K562 (cell line): ENCODE data around the gene TMEM30A. TPM values are rescaled to one million over a fixed set of nuclear protein-coding genes. Genes with fewer than 3 reads are reported as not detected.
A peak's percentile ranks its signal among the peaks of the same experiment; 100 is the strongest.

Experiments used
- ATF7 ChIP-seq: fragments of 450-650 bp; IDR thresholded peaks from 2 replicates; pipeline ENCODE4 v1.7.1; 2014; ENCODE audit warnings: mild to moderate bottlenecking, moderate library complexity
- CBX1 ChIP-seq: sonication (generic); IDR thresholded peaks from 2 replicates; pipeline ENCODE4 v1.6.1; 2016; ENCODE audit warnings: antibody characterized with exemption, low read depth, mild to moderate bottlenecking
- CEBPG ChIP-seq, 3 experiments: fragments of 200-800 bp in 1 of 3; sonication (Bioruptor generic) in 1 of 3; sonication (generic) in 1 of 3; formaldehyde crosslinking in 1 of 3; IDR thresholded peaks in 2 of 3; conservative IDR thresholded peaks in 1 of 3; 2 replicates each; pipeline versions ENCODE4 v1.6.1 to v1.8.0; 2016 to 2022; ENCODE audit warnings: missing compliant biosample characterization in 2 of 3, missing genetic modification characterization in 2 of 3, mild to moderate bottlenecking in 1 of 3, missing genetic modification reagents in 1 of 3
- ERF ChIP-seq: fragments of 450-650 bp; formaldehyde crosslinking; IDR thresholded peaks from 2 replicates; pipeline ENCODE4 v1.4.0; 2020; ENCODE audit warnings: mild to moderate bottlenecking, mixed read lengths
- FOXK1 ChIP-seq: sonication (generic); formaldehyde crosslinking; IDR thresholded peaks from 2 replicates; pipeline ENCODE4 v1.8.0; 2022; ENCODE audit warnings: missing genetic modification reagents, mild to moderate bottlenecking, borderline replicate concordance
- HDAC1 ChIP-seq, 2 experiments: fragments of 450-650 bp; IDR thresholded peaks; 2 replicates each; pipeline ENCODE4 v1.6.1; 2016 to 2017; ENCODE audit warnings: inconsistent platforms in 1 of 2, mild to moderate bottlenecking in 1 of 2, moderate library complexity in 1 of 2
- HDAC3 ChIP-seq: fragments of 450-650 bp; IDR thresholded peaks from 2 replicates; pipeline ENCODE4 v1.6.1; 2018; ENCODE audit warnings: borderline replicate concordance, mild to moderate bottlenecking, moderate library complexity; ENCODE audit not compliant: partially characterized antibody
- HNRNPH1 ChIP-seq: fragments of 200-400 bp; formaldehyde crosslinking; optimal IDR thresholded peaks from 2 replicates; pipeline ENCODE3; 2017; ENCODE audit warnings: low read depth, mild to moderate bottlenecking, low read length, moderate library complexity
- L3MBTL2 ChIP-seq: fragments of 450-650 bp; IDR thresholded peaks from 2 replicates; pipeline ENCODE4 v1.6.1; 2016; ENCODE audit warnings: mild to moderate bottlenecking, moderate library complexity
- MAFF ChIP-seq: IDR thresholded peaks from 2 replicates; pipeline ENCODE4 v1.6.1; 2012; ENCODE audit warnings: low read length, improper control_type of control experiment
- MTA2 ChIP-seq: fragments of 450-650 bp; IDR thresholded peaks from 2 replicates; pipeline ENCODE4 v1.6.1; 2016; ENCODE audit warnings: low read depth
- PHF21A ChIP-seq: fragments of 450-650 bp; IDR thresholded peaks from 2 replicates; pipeline ENCODE4 v1.6.1; 2017; ENCODE audit warnings: low read depth, borderline replicate concordance
- PREB ChIP-seq: sonication (generic); formaldehyde crosslinking; IDR thresholded peaks from 2 replicates; pipeline ENCODE4 v1.8.1; 2023; ENCODE audit warnings: mild to moderate bottlenecking, missing genetic modification reagents
- RBFOX2 ChIP-seq: fragments of 200-400 bp; formaldehyde crosslinking; IDR thresholded peaks from 2 replicates; pipeline ENCODE4 v1.6.1; 2017; ENCODE audit warnings: low read depth, mild to moderate bottlenecking, low read length, moderate library complexity
- SP2 ChIP-seq: IDR thresholded peaks from 2 replicates; pipeline ENCODE4 v1.6.1; 2011; ENCODE audit warnings: mild to moderate bottlenecking, low read depth, low read length, moderate library complexity; ENCODE audit not compliant: poor library complexity, severe bottlenecking; ENCODE audit errors: extremely low read depth
- SUPT5H ChIP-seq: fragments of 450-650 bp; IDR thresholded peaks from 2 replicates; pipeline ENCODE4 v1.6.1; 2016
- TAF1 ChIP-seq: IDR thresholded peaks from 2 replicates; pipeline ENCODE4 v1.6.1; 2011; ENCODE audit warnings: mild to moderate bottlenecking, low read length, moderate library complexity; ENCODE audit not compliant: insufficient read depth, control insufficient read depth, severe bottlenecking; ENCODE audit errors: extremely low read depth
- TAF7 ChIP-seq: fragments of 450-650 bp; IDR thresholded peaks from 2 replicates; pipeline ENCODE4 v1.6.1; 2016; ENCODE audit warnings: missing genetic modification characterization, missing compliant biosample characterization
- TCF3 ChIP-seq: sonication (generic); formaldehyde crosslinking; IDR thresholded peaks from 2 replicates; pipeline ENCODE4 v1.4.0; 2020; ENCODE audit warnings: mild to moderate bottlenecking, missing genetic modification reagents
- ZBTB2 ChIP-seq: fragments of 450-650 bp; IDR thresholded peaks from 2 replicates; pipeline ENCODE4 v1.6.1; 2016; ENCODE audit warnings: antibody characterized with exemption
- ZC3H11A ChIP-seq: IDR thresholded peaks from 2 replicates; pipeline ENCODE4 v1.6.1; 2012; ENCODE audit warnings: low read depth, low read length, improper control_type of control experiment
- ZNF224 ChIP-seq: sonication (generic); formaldehyde crosslinking; IDR thresholded peaks from 2 replicates; pipeline ENCODE4 v1.8.0; 2022; ENCODE audit warnings: mild to moderate bottlenecking, missing genetic modification reagents
- ZNF384 ChIP-seq: IDR thresholded peaks from 2 replicates; pipeline ENCODE4 v1.6.1; 2012; ENCODE audit warnings: low read depth, low read length, improper control_type of control experiment
- ZNF395 ChIP-seq: fragments of 200-800 bp; sonication (Bioruptor generic); IDR thresholded peaks from 2 replicates; pipeline ENCODE4 v1.6.1; 2017; ENCODE audit warnings: missing genetic modification characterization, missing compliant biosample characterization
- polyA plus RNA-seq, 8 experiments: library from polyadenylated mRNA; depleted of rRNA in 4 of 8; stranded (reverse) in 5 of 8; unstranded in 3 of 8; fragments of >200 nt; fragmentation: Nextera tagmentation in 2 of 8; fragmentation: Illumina TruSeq in 1 of 8; extraction: Ambion mirVana in 2 of 8; extraction: Trizol in 1 of 8; gene quantifications; 2 replicates each; pipeline versions ENCODE4 v1.2.1 to v1.2.3, GENCODE V29; 2011 to 2014; ENCODE audit warnings: inconsistent platforms in 1 of 8, missing spikeins in 1 of 8
- total RNA-seq, 7 experiments: library from RNA; depleted of rRNA in 6 of 7; stranded (reverse); fragments of >200 nt in 6 of 7; fragmentation: Illumina TruSeq in 2 of 7; extraction: Trizol in 2 of 7; gene quantifications; 2 replicates each; pipeline versions ENCODE4 v1.2.1 to v1.2.3, GENCODE V29; 2011 to 2021; ENCODE audit warnings: low replicate concordance in 1 of 7

TMEM30A gene
- total and polyA plus RNA-seq, 9 of the 15 experiments (the other 6 are each of a cell fraction or from before 2014, with no cell fraction given), result 6.5 to 31.2 (median 16.3) TPM

GRCh38 chr6:75243333-75244062, 41.1 kb downstream of the TMEM30A start, which contains the start of gene COX7A2 (continued):
- TF ChIP-seq SUPT5H, result peak; percentile 98
- no peak for TF ChIP-seq HNRNPH1
- no peak for TF ChIP-seq FOXK1 (CRISPR knock-in tag)
- TF ChIP-seq MAFF, result no peak
- peak; percentile 67; the same call in 1 of the 2 replicates for TF ChIP-seq ERF (CRISPR knock-in tag)
- 0 out of 2 replicates have a peak, but pooled peaks have one; percentile 63 for TF ChIP-seq PREB (CRISPR knock-in tag)
- TF ChIP-seq TAF7 (tag), result peak; percentile 90
- TF ChIP-seq ATF7, result peak; percentile 87
- TF ChIP-seq PHF21A, result peak; percentile 60; the same call in 1 of the 2 replicates
- peak in 1 of 2 experiments; percentile 74; a peak in 2 of 4 replicates for TF ChIP-seq HDAC1 (IDR thresholded peaks at IDR 0.05)
- peak; percentile 69; the same call in 1 of the 2 replicates for TF ChIP-seq CEBPG (CRISPR knock-in tag; IDR thresholded peaks at IDR 0.05)
- peak in 1 of 2 experiments; percentile 62; a peak in 1 of 4 replicates for TF ChIP-seq CEBPG (tag; conservative IDR thresholded peaks at IDR 0.05 in 1 of 2, IDR thresholded peaks at IDR 0.05 in 1 of 2)
- TF ChIP-seq ZBTB2, result peak; percentile 40; the same call in 1 of the 2 replicates
- TF ChIP-seq SP2, result peak; percentile 99
- no peak for TF ChIP-seq MTA2
- TF ChIP-seq TCF3, result peak; percentile 10; the same call in 1 of the 2 replicates
- no peak for TF ChIP-seq ZNF224
- TF ChIP-seq ZNF395 (CRISPR knock-in tag), result peak; percentile 74; the same call in 1 of the 2 replicates
- peak; percentile 94 for TF ChIP-seq TAF1
- TF ChIP-seq L3MBTL2, result peak; percentile 79
- TF ChIP-seq ZC3H11A, result no peak
- no peak for TF ChIP-seq ZNF384
- peak; percentile 27 for TF ChIP-seq HDAC3
- TF ChIP-seq CBX1, result peak; percentile 78
- peak; percentile 85 for TF ChIP-seq RBFOX2
